GM12872 (cell line): Measurements from ENCODE around the gene CELSR2.

Experiments used
- TF ChIP-seq, protein P1 (sequence below): IDR thresholded peaks from 3 replicates; pipeline ENCODE4 v1.5.1; 2011; ENCODE audit warnings: low read depth, mild to moderate bottlenecking, low read length, moderate library complexity; ENCODE audit not compliant: insufficient read depth

The CELSR2 gene

DNA sequence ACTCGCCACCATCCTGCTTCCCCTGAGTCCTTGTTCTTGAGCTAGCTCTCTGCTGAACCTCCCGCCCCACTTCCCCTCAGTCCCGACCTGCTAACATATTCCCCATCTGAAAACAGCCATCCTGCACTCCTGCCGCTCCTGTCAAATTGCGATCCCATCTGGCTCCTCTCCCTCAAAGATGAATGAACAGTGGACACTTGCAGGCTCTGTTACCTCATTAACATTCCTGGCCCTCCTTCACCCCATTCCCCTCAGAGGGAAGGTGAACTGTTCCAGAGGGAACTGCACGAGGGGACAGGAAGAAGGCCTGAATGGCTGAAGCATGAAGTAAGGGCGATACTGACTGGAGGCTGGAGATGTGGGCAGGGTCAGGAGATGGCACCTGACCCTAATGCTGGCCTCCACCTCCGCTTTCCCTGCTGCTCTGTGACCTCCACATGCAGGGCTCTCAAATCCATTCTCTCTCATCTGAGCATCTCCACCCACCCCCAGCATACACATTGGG, 7.4 kb upstream of the CELSR2 start:
- TF ChIP-seq, protein P1, sequence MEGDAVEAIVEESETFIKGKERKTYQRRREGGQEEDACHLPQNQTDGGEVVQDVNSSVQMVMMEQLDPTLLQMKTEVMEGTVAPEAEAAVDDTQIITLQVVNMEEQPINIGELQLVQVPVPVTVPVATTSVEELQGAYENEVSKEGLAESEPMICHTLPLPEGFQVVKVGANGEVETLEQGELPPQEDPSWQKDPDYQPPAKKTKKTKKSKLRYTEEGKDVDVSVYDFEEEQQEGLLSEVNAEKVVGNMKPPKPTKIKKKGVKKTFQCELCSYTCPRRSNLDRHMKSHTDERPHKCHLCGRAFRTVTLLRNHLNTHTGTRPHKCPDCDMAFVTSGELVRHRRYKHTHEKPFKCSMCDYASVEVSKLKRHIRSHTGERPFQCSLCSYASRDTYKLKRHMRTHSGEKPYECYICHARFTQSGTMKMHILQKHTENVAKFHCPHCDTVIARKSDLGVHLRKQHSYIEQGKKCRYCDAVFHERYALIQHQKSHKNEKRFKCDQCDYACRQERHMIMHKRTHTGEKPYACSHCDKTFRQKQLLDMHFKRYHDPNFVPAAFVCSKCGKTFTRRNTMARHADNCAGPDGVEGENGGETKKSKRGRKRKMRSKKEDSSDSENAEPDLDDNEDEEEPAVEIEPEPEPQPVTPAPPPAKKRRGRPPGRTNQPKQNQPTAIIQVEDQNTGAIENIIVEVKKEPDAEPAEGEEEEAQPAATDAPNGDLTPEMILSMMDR, result no peak

DNA sequence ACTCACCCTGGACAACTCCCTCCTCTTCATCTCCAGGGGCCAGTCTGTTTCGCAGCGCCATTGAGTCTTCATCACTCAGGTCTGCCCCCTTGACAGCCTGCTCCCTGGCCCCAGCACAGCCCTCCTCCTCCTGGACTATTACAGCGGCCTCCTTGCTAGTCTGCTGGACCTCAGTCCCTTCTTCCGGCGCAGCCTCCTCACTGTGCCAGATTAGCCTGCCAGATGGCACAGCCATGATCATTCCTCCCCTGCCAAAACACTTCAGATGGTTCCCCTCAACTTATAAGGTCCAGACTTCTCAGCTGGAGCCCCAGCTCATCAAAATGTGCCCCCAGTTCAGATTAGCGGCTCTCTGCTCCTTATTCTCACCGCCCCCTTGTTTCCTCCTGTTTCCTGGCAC, 7.0 kb upstream of the CELSR2 start:
- TF ChIP-seq, protein P1, result no peak

DNA sequence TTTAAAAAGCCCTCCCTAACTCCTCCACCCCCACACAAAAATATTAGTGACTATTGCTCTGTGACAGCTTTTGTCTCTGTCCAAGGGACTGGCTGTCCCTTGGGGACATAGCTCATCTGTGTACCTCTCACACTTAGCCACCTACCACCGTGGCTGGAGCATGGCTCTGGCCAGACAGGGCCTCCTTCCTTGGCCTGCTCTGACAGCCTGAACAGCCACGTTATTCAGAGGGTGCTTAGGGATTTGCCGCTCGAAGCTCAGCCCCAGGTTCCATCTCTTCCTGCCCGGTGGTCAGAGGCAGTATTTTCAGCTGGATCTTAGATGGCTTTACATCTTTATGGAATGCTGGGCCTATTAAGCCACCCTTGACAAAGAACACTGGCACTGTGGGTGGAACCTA, 6.1 kb upstream of the CELSR2 start:
- TF ChIP-seq, protein P1, result no peak

DNA sequence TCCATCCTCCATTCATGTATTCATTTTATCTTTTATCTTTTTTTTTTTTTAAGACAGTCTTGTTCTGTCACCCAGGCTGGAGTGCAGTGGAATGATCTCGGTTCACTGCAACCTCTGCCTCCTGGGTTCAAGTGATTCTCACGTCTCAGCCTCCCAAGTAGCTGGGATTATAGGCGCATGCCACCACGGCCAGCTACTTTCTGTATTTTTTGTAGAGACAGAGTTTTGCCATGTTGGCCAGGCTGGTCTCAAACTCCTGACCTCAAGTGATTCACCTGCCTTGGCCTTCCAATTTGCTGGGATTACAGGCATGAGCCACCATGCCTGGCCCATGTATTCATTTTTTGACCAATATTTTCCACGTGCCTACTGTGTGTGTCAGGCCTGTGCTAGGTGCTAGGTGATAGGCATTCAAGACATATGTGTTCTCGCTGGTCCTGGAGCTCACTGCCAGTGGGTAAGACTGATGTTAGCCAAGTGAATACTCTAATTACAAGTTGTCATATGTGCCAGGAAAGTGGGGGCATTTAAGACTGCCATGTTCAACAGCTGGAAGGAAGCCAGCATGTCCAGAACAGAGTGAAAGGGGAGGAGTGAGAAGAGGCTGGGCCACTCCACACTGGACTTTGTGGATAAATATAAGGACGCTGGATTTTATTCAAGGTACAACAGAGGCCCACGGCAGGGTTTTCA, 5.3 kb upstream of the CELSR2 start:
- TF ChIP-seq, protein P1, result no peak

DNA sequence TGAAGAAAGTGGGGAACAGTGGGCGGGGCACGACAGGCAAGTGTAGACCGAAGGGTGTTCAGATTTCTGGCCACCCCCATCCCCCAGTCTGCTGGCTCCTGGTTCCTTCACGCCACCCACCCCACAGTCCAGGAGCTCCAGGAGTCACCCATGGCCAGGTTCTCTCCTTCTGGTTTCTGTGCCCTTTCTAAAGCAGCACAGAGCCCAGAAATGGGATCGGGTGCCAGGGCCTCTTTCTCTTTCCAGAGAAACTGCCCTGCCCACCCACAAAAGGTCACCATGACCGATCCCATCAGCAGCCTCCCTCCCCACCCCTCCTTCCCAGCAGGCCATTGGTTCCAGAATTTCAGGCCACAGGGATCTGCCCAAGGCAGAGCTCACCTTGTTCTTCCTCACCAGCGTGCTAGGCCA, 3.2 kb upstream of the CELSR2 start:
- TF ChIP-seq, protein P1, result no peak

DNA sequence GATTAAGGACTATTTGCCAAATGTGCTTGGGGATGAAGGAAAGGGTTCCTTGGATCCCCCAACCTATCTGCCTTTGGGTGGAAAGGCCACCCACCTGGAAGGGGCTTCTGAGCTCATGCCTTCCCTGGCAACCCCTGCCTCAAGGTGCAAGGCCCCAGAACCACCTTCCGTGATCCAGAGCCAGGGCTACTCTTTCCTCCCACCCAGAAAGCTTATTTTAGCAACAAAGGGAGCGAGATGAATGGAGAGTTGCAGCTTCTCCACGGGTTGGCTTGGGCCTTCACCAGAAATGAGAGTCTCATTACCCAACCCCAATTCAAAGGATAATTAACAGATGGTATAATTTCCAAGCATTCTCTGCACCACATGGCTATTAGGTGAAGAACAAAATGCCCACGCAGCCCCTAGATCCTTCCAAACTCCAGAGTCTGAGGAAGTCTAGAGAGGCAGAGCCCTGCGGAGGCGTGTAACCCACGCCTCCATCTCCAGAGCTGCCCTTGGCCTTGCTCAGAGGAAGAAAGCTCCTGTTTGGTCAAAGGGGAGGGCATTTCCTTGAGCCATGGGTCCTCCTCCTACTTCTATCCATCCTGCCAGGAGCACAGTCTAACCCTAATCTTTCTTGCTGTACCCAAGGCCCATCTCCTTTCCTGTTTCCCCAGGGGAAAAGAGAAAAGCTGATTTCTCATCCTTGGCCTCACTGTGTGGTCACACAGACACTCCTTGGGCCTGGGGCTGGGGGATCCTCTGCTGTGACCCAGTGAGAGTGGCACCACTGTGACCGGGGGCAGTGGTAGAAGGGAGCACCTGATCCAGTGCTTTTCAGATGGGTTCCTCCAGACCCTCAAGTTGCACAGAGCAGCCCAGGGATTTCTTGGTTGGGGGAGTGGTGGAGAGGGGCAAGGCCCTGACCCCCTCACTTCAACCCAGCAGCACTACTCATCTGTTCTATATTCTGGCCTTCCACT, 1.7 kb upstream of the CELSR2 start:
- TF ChIP-seq, protein P1, result no peak

DNA sequence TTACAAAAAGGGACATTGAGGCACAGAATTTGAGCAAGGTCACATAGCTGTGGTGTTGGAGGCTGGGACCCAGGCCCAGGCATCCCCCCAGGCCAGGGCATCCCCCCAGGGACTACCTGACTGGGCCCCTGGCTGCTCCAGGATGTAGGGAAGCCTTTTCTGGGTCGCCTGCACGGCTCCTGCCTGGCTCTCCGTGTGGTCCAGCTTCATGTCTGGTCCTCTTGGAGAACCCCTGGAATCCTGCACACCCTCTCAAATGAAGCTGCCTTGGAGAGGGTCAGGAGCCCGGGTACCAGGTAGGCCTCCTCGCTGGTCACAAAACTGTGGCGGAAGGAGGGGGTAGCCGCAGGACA, 919 bp upstream of the CELSR2 start:
- TF ChIP-seq, protein P1, result no peak
